ENCODE results near the gene KCNIP1.

The KCNIP1 gene

GRCh38 chr5:170656346-170656745, 152.5 kb downstream of the KCNIP1 start:
- no peak for TF ChIP-seq CTCF (IDR thresholded peaks at IDR 0.05; ENCODE audit: low read depth, low read length)
- no peak for DNase-seq (ENCODE audit: extremely low read depth, low read depth)

GRCh38 chr5:170660531-170660930, 156.7 kb downstream of the KCNIP1 start:
- no peak for DNase-seq (ENCODE audit: extremely low read depth, low read depth)
- TF ChIP-seq CTCF (IDR thresholded peaks at IDR 0.05; ENCODE audit: low read depth, low read length) = no peak

GRCh38 chr5:170662966-170663365, 159.1 kb downstream of the KCNIP1 start:
- DNase-seq (ENCODE audit: extremely low read depth, low read depth) = no peak
- no peak for TF ChIP-seq CTCF (IDR thresholded peaks at IDR 0.05; ENCODE audit: low read depth, low read length)

GRCh38 chr5:170678811-170679210, 175.0 kb downstream of the KCNIP1 start:
- DNase-seq (ENCODE audit: extremely low read depth, low read depth) = no peak
- TF ChIP-seq CTCF (IDR thresholded peaks at IDR 0.05; ENCODE audit: low read depth, low read length) = no peak

- no peak for TF ChIP-seq CTCF (IDR thresholded peaks at IDR 0.05; ENCODE audit: low read depth, low read length)
- no peak for DNase-seq (ENCODE audit: extremely low read depth, low read depth)
Observed at GRCh38 chr5:170681013-170681433, 177.2 kb downstream of the KCNIP1 start.

GRCh38 chr5:170691657-170692056, 187.8 kb downstream of the KCNIP1 start:
- TF ChIP-seq CTCF (IDR thresholded peaks at IDR 0.05; ENCODE audit: low read depth, low read length) = no peak
- no peak for DNase-seq (ENCODE audit: extremely low read depth, low read depth)

- TF ChIP-seq CTCF (IDR thresholded peaks at IDR 0.05; ENCODE audit: low read depth, low read length) = no peak
- no peak for DNase-seq (ENCODE audit: extremely low read depth, low read depth)
Observed at GRCh38 chr5:170693701-170694100, 189.9 kb downstream of the KCNIP1 start.

All from AG09319 (cell line).